BLaER1 treated with 17β-estradiol and CSF1 and Interleukin-3, amounts not matched to agents 10 nM and 100 nM (cell line): Measurements from ENCODE around the gene RASGRF2.
A peak's percentile ranks its signal among the peaks of the same experiment; 100 is the strongest.
"Not testable (repeated sequence)": the region's sequence is repeated elsewhere in the genome, so short reads cannot be mapped to it uniquely, and the experiment has no call there.

Source experiments
- H3K27ac ChIP-seq, 11 experiments: shearing (Covaris generic); formaldehyde crosslinking; 2 replicates each; pipeline ENCODE4 v1.8.1; 2022
- H3K27me3 ChIP-seq, 11 experiments: shearing (Covaris generic); formaldehyde crosslinking; 2 replicates each; pipeline ENCODE4 v1.8.1; 2022
- H3K36me3 ChIP-seq, 11 experiments: shearing (Covaris generic); formaldehyde crosslinking; 2 replicates each; pipeline ENCODE4 v1.8.1; 2022
- H3K4me1 ChIP-seq, 10 experiments: shearing (Covaris generic); formaldehyde crosslinking; 2 replicates each; pipeline ENCODE4 v1.8.1; 2022
- H3K4me2 ChIP-seq, 11 experiments: shearing (Covaris generic); formaldehyde crosslinking; 2 replicates each; pipeline ENCODE4 v1.8.1; 2022
- H3K4me3 ChIP-seq, 10 experiments: shearing (Covaris generic); formaldehyde crosslinking; 2 replicates each; pipeline ENCODE4 v1.8.1; 2022
- H3K9ac ChIP-seq, 11 experiments: shearing (Covaris generic); formaldehyde crosslinking; 2 replicates each; pipeline ENCODE4 v1.8.1; 2022
- H3K9me3 ChIP-seq, 11 experiments: shearing (Covaris generic); formaldehyde crosslinking; replicated peaks in 1 of 11; 2 replicates each; pipeline ENCODE4 v1.8.1; 2022
- H4K20me1 ChIP-seq, 11 experiments: shearing (Covaris generic); formaldehyde crosslinking; 2 replicates each; pipeline ENCODE4 v1.8.1; 2022
- Cebpa-rat ChIP-seq, 11 experiments: shearing (Covaris generic); IDR thresholded peaks; 2 replicates each; pipeline ENCODE4 v1.8.1; 2022

RASGRF2 gene

DNA sequence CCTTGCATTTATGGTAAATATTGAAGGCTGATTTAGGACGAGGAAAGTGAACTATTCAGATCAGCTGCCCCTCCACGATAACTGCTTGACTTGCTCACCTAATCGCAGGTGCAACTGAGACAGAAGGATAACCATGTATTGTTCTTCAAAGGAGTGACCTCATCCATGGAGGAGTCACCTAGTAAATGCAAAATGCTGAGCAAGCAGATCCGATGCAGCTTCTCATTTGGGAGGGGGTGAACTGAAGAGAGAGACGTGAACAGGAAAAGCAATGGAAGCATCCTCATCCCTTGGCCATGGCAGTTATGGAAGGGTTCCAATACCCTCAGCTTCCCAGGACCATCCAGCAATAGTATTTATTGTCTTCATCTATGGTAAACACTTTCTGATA is 47.5 kb downstream of the RASGRF2 start:
- Histone ChIP-seq H3K36me3 (no peaks in the 10 kb centered on the region), H3K4me2 (peak overlapping the region; percentile 38 to 80 (median 71); a peak in 21 of 22 replicates), H3K27me3 (no peaks in the 10 kb centered on the region), H3K9me3 (peaks cover 0 to 5% (median 0%) of the 10 kb centered on the region in 11 experiments; a peak in 3 of 22 replicates), H3K27ac (no peak overlapping the region), H3K4me1 (peaks cover 10 to 20% (median 18%) of the 10 kb centered on the region in 10 experiments), H3K4me3 (no peak overlapping the region), H3K9ac (no peak overlapping the region), H4K20me1 (no peaks in the 10 kb centered on the region)
- TF ChIP-seq Cebpa-rat (IDR thresholded peaks at IDR 0.05): no peak

DNA sequence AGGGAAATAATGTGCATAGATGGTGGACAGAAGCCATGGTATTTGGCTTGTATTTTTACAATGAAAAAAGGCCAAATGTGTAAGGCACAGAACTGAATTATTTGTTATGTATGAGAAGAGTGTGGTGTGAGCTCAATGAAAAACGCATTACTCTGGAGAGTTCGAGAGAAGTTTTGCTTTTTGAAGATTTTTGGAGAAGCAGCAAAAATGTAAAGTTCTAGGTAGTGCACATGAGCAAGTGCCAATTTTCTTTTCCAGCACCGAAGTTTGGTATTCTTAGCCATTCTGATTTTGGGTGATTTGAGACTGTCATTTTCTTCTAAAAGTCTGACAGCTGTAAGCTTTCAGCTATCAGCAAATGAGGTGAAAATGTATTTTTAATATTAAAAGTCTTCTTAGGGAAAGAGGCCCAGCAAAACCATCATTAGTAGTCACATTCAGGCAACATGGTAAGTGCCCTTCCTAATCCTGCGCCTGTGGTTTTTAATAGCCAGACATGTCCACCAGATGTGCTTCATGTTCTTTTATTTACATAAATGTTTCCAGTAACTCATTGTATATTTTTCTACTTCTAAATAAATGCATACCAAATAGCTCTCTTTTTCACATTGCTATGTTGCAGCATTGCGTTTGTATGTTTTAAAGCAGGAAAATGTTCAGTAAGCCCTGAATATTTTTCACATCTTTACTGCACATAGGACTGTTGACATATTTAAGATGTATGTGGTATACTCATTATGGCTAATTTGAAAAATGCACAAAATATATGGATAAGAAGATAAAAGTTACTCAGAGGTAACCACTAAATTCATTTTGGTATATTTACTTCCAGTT is 50.4 kb downstream of the RASGRF2 start:
- Histone ChIP-seq H3K27me3 (no peaks in the 10 kb centered on the region), H4K20me1 (no peaks in the 10 kb centered on the region), H3K27ac (no peak overlapping the region), H3K4me2 (no peak overlapping the region), H3K9me3 (peaks cover 0 to 17% (median 4%) of the 10 kb centered on the region in 11 experiments; a peak in 9 of 22 replicates), H3K9ac (no peak overlapping the region), H3K4me3 (no peak overlapping the region), H3K36me3 (no peaks in the 10 kb centered on the region), H3K4me1 (peaks cover 10 to 28% (median 18%) of the 10 kb centered on the region in 10 experiments)
- TF ChIP-seq Cebpa-rat (IDR thresholded peaks at IDR 0.05): no peak

DNA sequence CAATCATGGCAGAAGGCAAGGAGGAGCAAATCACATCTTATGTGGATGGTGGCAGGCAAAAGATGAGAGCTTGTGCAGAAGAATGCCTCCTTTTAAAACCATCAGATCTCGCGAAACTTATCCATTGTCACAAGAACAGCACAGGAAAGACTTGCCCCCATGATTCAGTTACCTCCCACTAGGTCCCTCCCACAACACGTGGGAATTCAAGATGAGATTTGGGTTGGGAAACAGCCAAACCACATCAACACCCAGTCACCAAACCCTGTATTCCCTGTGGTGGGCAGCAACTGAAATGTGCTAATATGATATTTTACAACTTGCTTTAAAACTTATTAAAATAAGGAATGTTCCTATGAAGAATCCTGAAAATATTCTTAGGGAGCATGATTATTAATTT is 54.2 kb downstream of the RASGRF2 start:
- Histone ChIP-seq H3K9ac (no peak overlapping the region), H3K36me3 (no peaks in the 10 kb centered on the region)
- no peak for TF ChIP-seq Cebpa-rat (IDR thresholded peaks at IDR 0.05)

DNA sequence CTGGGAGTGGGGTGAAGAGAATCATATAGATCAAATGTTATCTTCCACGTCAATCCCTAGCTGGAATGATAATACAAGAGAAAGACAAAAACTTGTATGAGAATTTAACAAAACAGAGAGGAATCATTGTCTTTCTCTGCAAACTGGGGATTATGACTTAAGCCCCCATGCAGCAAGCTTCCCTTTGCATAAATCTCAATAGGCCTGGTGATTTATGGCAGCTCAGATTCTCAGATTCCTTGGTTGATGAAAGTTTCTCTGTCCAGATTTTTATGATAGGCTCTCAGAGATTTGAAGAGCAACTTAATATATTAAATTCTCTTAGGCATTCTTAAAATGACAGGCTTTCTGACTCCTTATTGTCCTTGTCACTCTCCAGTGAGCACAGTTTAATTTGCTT is 56.0 kb downstream of the RASGRF2 start:
- no peak for TF ChIP-seq Cebpa-rat (IDR thresholded peaks at IDR 0.05)
- H3K4me1 ChIP-seq: peaks cover 0 to 10% (median 2%) of the 10 kb centered on the region in 10 experiments; a peak in 5 of 20 replicates
- H3K4me3 ChIP-seq: no peak overlapping the region
- peaks cover 0 to 17% (median 4%) of the 10 kb centered on the region in 11 experiments; a peak in 9 of 22 replicates for H3K9me3 ChIP-seq
- no peaks in the 10 kb centered on the region for H3K36me3 ChIP-seq
- H3K4me2 ChIP-seq: no peak overlapping the region
- H3K9ac ChIP-seq: no peak overlapping the region
- H3K27ac ChIP-seq: no peak overlapping the region
- H3K27me3 ChIP-seq: no peaks in the 10 kb centered on the region
- no peaks in the 10 kb centered on the region for H4K20me1 ChIP-seq

More for the DNA sequence above, 54.2 kb downstream of the RASGRF2 start:
- no peak overlapping the region for H3K4me3 ChIP-seq
- no peaks in the 10 kb centered on the region for H3K27me3 ChIP-seq
- no peak overlapping the region for H3K27ac ChIP-seq
- H3K4me1 ChIP-seq: peaks cover 0 to 10% (median 2%) of the 10 kb centered on the region in 10 experiments; a peak in 5 of 20 replicates
- no peak overlapping the region; a peak in 2 of 22 replicates for H3K4me2 ChIP-seq
- H4K20me1 ChIP-seq: no peaks in the 10 kb centered on the region
- peaks cover 0 to 17% (median 4%) of the 10 kb centered on the region in 11 experiments; a peak in 9 of 22 replicates for H3K9me3 ChIP-seq

DNA sequence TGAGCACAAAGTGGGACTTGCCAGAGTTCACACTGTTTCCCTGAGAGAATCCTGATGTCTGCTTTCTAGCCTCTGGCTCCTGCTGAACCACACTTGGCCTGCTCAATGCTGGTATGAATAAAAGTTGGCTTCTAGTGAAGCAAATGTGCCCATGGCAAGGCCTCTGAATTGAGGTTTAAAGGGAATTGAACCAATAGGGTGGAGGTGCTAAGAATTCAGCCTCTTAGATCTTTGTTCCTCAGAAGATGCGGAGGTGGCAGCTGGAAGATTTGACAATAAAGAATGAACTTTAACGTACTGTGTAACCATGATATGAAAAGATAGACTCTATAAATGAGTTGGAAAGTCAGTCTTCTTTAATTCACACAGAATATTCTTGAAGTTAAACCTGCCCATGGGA is 57.2 kb downstream of the RASGRF2 start:
- peaks cover 0 to 10% (median 2%) of the 10 kb centered on the region in 10 experiments; a peak in 5 of 20 replicates for H3K4me1 ChIP-seq
- no peak for TF ChIP-seq Cebpa-rat (IDR thresholded peaks at IDR 0.05)
- no peaks in the 10 kb centered on the region for H4K20me1 ChIP-seq
- no peak overlapping the region for H3K4me2 ChIP-seq
- H3K27ac ChIP-seq: no peak overlapping the region
- no peak overlapping the region for H3K4me3 ChIP-seq
- peaks cover 0 to 17% (median 4%) of the 10 kb centered on the region in 11 experiments; a peak in 9 of 22 replicates for H3K9me3 ChIP-seq
- no peak overlapping the region for H3K9ac ChIP-seq
- H3K27me3 ChIP-seq: no peaks in the 10 kb centered on the region
- no peaks in the 10 kb centered on the region for H3K36me3 ChIP-seq

DNA sequence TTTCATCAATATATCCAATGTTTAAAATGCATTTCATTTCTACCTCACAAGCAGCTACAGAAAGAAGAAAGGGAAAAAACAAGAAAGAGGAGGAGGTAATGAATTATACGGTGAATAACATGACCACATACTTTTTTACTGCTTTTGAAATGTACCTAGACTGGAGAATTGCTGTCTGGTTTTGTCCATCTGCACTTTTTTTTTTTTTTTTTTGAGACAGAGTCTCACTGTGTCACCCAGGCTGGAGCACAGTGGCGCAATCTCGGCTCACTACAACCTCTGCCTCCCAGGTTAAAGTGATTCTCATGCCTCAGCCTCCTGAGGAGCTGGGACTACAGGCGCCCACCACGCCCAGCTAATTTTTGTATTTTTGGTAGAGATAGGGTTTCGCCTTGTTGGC is 58.4 kb downstream of the RASGRF2 start:
- H4K20me1 ChIP-seq, H3K4me3 ChIP-seq, H3K27me3 ChIP-seq, H3K9ac ChIP-seq, H3K36me3 ChIP-seq, H3K4me2 ChIP-seq, H3K27ac ChIP-seq, H3K9me3 ChIP-seq: not testable (repeated sequence)
- peaks cover 0 to 10% (median 2%) of the 10 kb centered on the region in 10 experiments; a peak in 4 of 20 replicates for H3K4me1 ChIP-seq

DNA sequence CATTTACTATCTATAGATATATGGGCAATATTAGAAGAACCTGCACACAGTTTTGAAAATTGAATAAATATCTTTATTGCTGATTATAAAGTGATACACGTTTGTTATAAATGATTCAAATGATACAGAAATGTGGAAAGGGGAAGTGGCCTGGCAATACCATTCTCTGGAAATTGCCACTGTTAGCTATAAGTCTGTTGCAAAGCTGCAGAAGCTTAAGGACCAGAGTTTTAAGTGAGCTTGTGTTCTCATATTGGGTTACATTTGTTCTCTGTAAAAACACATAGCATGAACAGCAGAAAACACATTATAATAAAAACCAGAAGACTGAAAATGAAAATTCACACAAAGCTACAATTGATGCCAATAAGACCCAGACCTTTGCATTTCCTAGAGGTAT is 59.6 kb downstream of the RASGRF2 start:
- H3K4me2 ChIP-seq: no peak overlapping the region
- H3K4me1 ChIP-seq: peaks cover 0 to 6% (median 0%) of the 10 kb centered on the region in 10 experiments; a peak in 1 of 20 replicates
- no peak overlapping the region for H3K27ac ChIP-seq
- H4K20me1 ChIP-seq: no peaks in the 10 kb centered on the region
- H3K4me3 ChIP-seq: no peak overlapping the region
- H3K36me3 ChIP-seq: no peaks in the 10 kb centered on the region
- H3K27me3 ChIP-seq: no peaks in the 10 kb centered on the region
- H3K9ac ChIP-seq: no peak overlapping the region
- H3K9me3 ChIP-seq: 0 out of 22 replicates have a peak, but pooled peaks cover 0 to 2% (median 0%) of the 10 kb centered on the region in 11 experiments
- no peak for TF ChIP-seq Cebpa-rat (IDR thresholded peaks at IDR 0.05)

DNA sequence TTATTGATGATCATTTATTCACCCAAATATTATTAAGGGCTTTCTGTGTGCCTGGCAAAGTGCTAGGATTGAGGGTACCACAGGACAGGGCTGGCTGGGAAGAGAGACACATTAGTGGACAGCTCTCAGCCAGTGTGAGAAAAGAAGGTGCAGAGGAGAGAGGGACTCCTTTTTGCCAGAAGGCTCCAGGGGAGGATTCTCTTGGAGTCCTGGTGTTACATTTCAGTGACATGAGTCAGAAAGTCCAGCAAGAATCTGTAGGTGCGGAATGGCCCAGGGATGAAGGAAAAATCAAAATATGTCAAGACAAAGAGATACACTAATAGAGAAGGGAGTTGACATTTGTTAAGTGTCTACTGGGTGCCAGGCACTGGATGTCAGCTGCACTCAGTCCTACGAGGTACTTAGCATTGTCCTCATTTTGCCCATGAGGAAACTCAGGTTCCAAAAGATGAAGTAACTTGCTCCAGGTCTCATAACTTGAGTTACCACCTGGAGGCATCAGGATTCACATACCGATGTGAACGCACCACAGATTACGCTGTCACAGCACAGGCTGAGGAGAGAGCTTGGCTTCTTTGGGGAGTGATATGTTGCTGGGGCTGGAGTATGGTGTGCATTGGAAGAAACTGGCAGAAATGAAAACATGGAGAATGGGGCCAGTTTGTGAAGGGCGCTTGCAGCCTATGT is 60.5 kb downstream of the RASGRF2 start:
- peaks cover 0 to 6% (median 0%) of the 10 kb centered on the region in 10 experiments; a peak in 1 of 20 replicates for H3K4me1 ChIP-seq

DNA sequence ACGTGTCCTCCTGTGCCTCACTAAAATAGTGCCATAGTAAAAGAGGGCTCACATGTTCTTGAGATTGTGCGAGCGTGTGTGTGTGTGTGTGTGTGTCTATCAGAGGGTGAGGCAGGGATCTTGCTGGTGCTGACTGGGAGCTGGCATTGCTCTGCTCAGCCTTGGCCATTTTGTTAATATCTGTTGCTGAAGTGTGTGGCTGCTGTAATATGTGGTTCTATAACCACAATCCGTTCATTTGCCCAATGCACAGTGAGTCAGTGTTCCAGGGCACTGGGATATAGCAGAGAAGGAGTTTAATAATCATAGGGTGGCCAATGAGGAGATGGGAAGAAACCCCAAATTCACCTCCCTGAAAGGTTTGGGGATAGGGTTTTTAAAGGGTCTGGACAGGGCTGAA is 61.3 kb downstream of the RASGRF2 start:
- Histone ChIP-seq H3K36me3 (no peaks in the 10 kb centered on the region), H3K4me3 (no peak overlapping the region), H3K4me2 (no peak overlapping the region), H3K4me1 (0 out of 20 replicates have a peak, but pooled peaks cover 0 to under 1% (median 0%) of the 10 kb centered on the region in 10 experiments), H3K9me3 (no peaks in the 10 kb centered on the region), H3K27me3 (no peaks in the 10 kb centered on the region), H3K27ac (no peak overlapping the region), H3K9ac (no peak overlapping the region), H4K20me1 (no peaks in the 10 kb centered on the region)
- TF ChIP-seq Cebpa-rat (IDR thresholded peaks at IDR 0.05): no peak

More for the DNA sequence above, 60.5 kb downstream of the RASGRF2 start:
- H3K27me3 ChIP-seq: no peaks in the 10 kb centered on the region
- no peaks in the 10 kb centered on the region for H3K9me3 ChIP-seq
- no peak overlapping the region for H3K4me2 ChIP-seq
- H3K4me3 ChIP-seq: no peak overlapping the region
- H4K20me1 ChIP-seq: no peaks in the 10 kb centered on the region
- no peak overlapping the region for H3K9ac ChIP-seq
- TF ChIP-seq Cebpa-rat (IDR thresholded peaks at IDR 0.05): no peak
- no peak overlapping the region for H3K27ac ChIP-seq
- H3K36me3 ChIP-seq: no peaks in the 10 kb centered on the region
